Loucy (cell line): ENCODE measurements around the gene CYP24A1.

Experiments used
- H2AFZ ChIP-seq: fragments of 200-600 bp; sonication (generic); 2 replicates; pipeline ENCODE4 v1.6.0; 2016; ENCODE audit warnings: antibody characterized with exemption, mild to moderate bottlenecking, low read length, moderate library complexity
- H3F3A ChIP-seq: fragments of 200-600 bp; 2 replicates; pipeline ENCODE4 v1.6.0; 2016; ENCODE audit warnings: antibody characterized with exemption, low read depth, mild to moderate bottlenecking
- H3K27me3 ChIP-seq: fragments of 200-600 bp; sonication (generic); 2 replicates; pipeline ENCODE4 v1.6.1; 2014; ENCODE audit warnings: low read length, mild to moderate bottlenecking; ENCODE audit not compliant: insufficient read depth, poor library complexity, severe bottlenecking
- H3K36me3 ChIP-seq: fragments of 200-600 bp; sonication (generic); 2 replicates; pipeline ENCODE4 v1.6.1; 2016; ENCODE audit warnings: low read length; ENCODE audit not compliant: insufficient read depth
- H3K4me1 ChIP-seq: fragments of 200-600 bp; sonication (generic); 2 replicates; pipeline ENCODE4 v1.5.1; 2014; ENCODE audit warnings: low read length, mild to moderate bottlenecking; ENCODE audit not compliant: insufficient read depth, poor library complexity, severe bottlenecking
- H3K4me2 ChIP-seq: fragments of 200-600 bp; sonication (generic); 2 replicates; pipeline ENCODE4 v1.6.0; 2014; ENCODE audit warnings: antibody characterized with exemption, low read length, low read depth, mild to moderate bottlenecking; ENCODE audit not compliant: poor library complexity, severe bottlenecking
- H3K4me3 ChIP-seq: fragments of 200-600 bp; sonication (generic); 2 replicates; pipeline ENCODE4 v1.5.1; 2014; ENCODE audit warnings: low read length, mild to moderate bottlenecking, mixed read lengths; ENCODE audit not compliant: poor library complexity, severe bottlenecking
- H3K79me2 ChIP-seq: fragments of 200-600 bp; sonication (generic); 2 replicates; pipeline ENCODE4 v1.6.1; 2014; ENCODE audit warnings: low read length; ENCODE audit not compliant: insufficient read depth
- H3K9ac ChIP-seq: fragments of 200-600 bp; sonication (generic); 2 replicates; pipeline ENCODE4 v1.6.0; 2014; ENCODE audit warnings: mild to moderate bottlenecking, low read depth, low read length, moderate library complexity; ENCODE audit not compliant: poor library complexity, severe bottlenecking
- H3K9me2 ChIP-seq: fragments of 200-600 bp; sonication (generic); replicated peaks from 2 replicates; pipeline ENCODE4 v1.6.1; 2016; ENCODE audit warnings: low read depth, low read length, mixed read lengths
- H3K9me3 ChIP-seq: fragments of 200-600 bp; sonication (generic); 2 replicates; pipeline ENCODE4 v1.6.1; 2014; ENCODE audit warnings: mild to moderate bottlenecking, antibody characterized with exemption, low read length, low read depth; ENCODE audit not compliant: insufficient read depth
- H4K20me1 ChIP-seq: fragments of 200-600 bp; sonication (generic); 2 replicates; pipeline ENCODE4 v1.6.0; 2014; ENCODE audit warnings: antibody characterized with exemption, low read length, mild to moderate bottlenecking; ENCODE audit not compliant: insufficient read depth, poor library complexity, severe bottlenecking
- CTCF ChIP-seq: fragments of 200-600 bp; sonication (generic); conservative IDR thresholded peaks from 2 replicates; pipeline ENCODE4 v1.5.1; 2014; ENCODE audit warnings: mild to moderate bottlenecking, antibody characterized with exemption, low read length
- EZH2phosphoT487 ChIP-seq: fragments of 200-600 bp; IDR thresholded peaks from 2 replicates; pipeline ENCODE4 v1.6.1; 2018; ENCODE audit warnings: antibody characterized with exemption, mild to moderate bottlenecking, moderate library complexity, borderline replicate concordance

The CYP24A1 gene

GRCh38 chr20:54172532-54172855 lies 1.3 kb downstream of the CYP24A1 start:
- Histone ChIP-seq H3K9ac (no peak overlapping the region), H3K9me2 (no peaks in the 10 kb centered on the region), H3F3A (no peaks in the 10 kb centered on the region), H3K9me3 (no peaks in the 10 kb centered on the region), H3K36me3 (no peaks in the 10 kb centered on the region), H2AFZ (no peak overlapping the region), H3K4me3 (no peak overlapping the region), H3K4me1 (peaks cover 10% of the 10 kb centered on the region), H3K4me2 (no peak overlapping the region), H3K79me2 (no peaks in the 10 kb centered on the region), H3K27me3 (no peaks in the 10 kb centered on the region), H4K20me1 (no peaks in the 10 kb centered on the region)
- TF ChIP-seq EZH2phosphoT487 (no peak), CTCF (no peak)

- H4K20me1 ChIP-seq, result no peaks in the 10 kb centered on the region
- H3K27me3 ChIP-seq, result no peaks in the 10 kb centered on the region
- no peaks in the 10 kb centered on the region for H3K9me2 ChIP-seq
- H3K36me3 ChIP-seq, result no peaks in the 10 kb centered on the region
- no peak overlapping the region for H3K4me3 ChIP-seq
- H3K9ac ChIP-seq, result no peak overlapping the region
- no peaks in the 10 kb centered on the region for H3K9me3 ChIP-seq
- TF ChIP-seq CTCF (no peak), EZH2phosphoT487 (no peak)
- H3F3A ChIP-seq, result no peaks in the 10 kb centered on the region
- no peaks in the 10 kb centered on the region for H3K79me2 ChIP-seq
- H3K4me2 ChIP-seq, result no peak overlapping the region
- H2AFZ ChIP-seq, result no peak overlapping the region
- peaks cover 10% of the 10 kb centered on the region for H3K4me1 ChIP-seq
Observed at GRCh38 chr20:54170963-54171362, 2.8 kb downstream of the CYP24A1 start.

GRCh38 chr20:54170026-54170471 lies 3.7 kb downstream of the CYP24A1 start:
- Histone ChIP-seq H3K4me3 (peak overlapping the region; percentile 15), H3K9me2 (no peaks in the 10 kb centered on the region), H4K20me1 (no peaks in the 10 kb centered on the region), H2AFZ (0 out of 2 replicates have a peak overlapping the region, but pooled peaks have one; percentile 70), H3K9me3 (no peaks in the 10 kb centered on the region), H3K4me2 (peak overlapping the region; percentile 41), H3K27me3 (no peaks in the 10 kb centered on the region), H3K9ac (no peak overlapping the region), H3F3A (no peaks in the 10 kb centered on the region), H3K36me3 (no peaks in the 10 kb centered on the region), H3K79me2 (no peaks in the 10 kb centered on the region), H3K4me1 (peaks cover 10% of the 10 kb centered on the region)
- no peak for TF ChIP-seq EZH2phosphoT487
- TF ChIP-seq CTCF, result no peak
